Stimulated activated CD8-positive, alpha-beta memory T cell treated with anti-CD3 and anti-CD28 coated beads, Interleukin-2, amount 100 ng/mL, for 1 hour (primary cell): ENCODE results near the gene CCDC85C.

Experiments used
- DNase-seq, 2 donors: peaks; one replicate each; pipeline ENCODE4 v3.0.0-alpha.2; 2020; ENCODE audit warnings: low read depth in 2 of 2

CCDC85C gene

GRCh38 chr14:99512110-99512449 lies 91.9 kb downstream of the CCDC85C start:
- no peak for DNase-seq

- DNase-seq, result no peak
Measured at GRCh38 chr14:99511421-99512109, 92.4 kb downstream of the CCDC85C start.

GRCh38 chr14:99510556-99511139 lies 93.4 kb downstream of the CCDC85C start:
- no peak for DNase-seq

DNA sequence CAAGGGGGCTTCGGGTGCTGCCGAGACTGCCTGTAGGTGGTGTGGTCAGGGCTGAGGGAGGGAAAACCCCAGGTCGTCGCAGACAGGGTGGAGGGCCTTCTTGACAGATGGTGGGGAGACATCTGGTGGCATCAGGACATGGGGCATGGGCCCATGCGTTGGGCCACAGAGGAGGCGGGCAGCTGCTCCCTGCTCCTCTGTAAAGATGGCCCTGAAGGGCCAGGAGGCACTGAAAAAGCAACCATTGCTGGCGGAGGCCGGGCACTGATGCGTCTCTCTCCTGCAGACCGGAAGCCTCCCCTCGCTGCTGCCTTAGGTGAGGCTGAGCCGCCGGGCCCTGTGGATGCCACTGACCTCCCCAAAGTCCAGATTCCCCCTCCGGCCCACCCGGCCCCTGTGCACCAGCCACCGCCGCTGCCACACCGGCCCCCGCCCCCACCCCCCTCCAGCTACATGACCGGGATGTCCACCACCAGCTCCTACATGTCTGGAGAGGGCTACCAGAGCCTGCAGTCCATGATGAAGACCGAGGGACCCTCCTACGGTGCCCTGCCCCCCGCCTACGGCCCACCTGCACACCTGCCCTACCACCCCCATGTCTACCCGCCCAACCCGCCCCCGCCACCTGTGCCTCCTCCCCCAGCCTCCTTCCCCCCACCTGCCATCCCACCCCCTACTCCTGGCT lies 94.0 kb downstream of the CCDC85C start:
- no peak for DNase-seq

- DNase-seq, result no peak
Measured at GRCh38 chr14:99508896-99509629, 94.9 kb downstream of the CCDC85C start.

GRCh38 chr14:99507860-99508640 lies 96.0 kb downstream of the CCDC85C start:
- no peak for DNase-seq

GRCh38 chr14:99506276-99506675 lies 97.7 kb downstream of the CCDC85C start:
- no peak for DNase-seq

DNA sequence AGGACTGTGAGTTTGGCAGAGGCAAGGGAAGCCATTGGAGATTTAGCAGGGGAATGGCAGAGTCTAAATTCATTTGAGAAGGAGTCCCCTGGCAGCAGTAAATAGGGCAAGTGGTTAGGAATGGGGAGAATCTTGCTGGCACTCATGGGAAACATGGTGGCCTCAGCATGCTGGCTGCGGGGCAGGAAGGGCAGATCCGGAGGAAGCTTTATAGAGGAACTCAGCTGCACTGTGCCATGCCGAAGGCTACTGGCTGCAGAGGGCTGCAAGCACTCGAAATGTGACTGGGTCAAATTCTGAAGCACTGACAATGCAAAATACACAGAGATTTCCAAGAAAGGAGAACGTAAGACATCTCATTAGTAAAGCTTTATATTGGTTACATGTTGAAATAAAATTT lies 98.9 kb downstream of the CCDC85C start:
- no peak for DNase-seq

DNA sequence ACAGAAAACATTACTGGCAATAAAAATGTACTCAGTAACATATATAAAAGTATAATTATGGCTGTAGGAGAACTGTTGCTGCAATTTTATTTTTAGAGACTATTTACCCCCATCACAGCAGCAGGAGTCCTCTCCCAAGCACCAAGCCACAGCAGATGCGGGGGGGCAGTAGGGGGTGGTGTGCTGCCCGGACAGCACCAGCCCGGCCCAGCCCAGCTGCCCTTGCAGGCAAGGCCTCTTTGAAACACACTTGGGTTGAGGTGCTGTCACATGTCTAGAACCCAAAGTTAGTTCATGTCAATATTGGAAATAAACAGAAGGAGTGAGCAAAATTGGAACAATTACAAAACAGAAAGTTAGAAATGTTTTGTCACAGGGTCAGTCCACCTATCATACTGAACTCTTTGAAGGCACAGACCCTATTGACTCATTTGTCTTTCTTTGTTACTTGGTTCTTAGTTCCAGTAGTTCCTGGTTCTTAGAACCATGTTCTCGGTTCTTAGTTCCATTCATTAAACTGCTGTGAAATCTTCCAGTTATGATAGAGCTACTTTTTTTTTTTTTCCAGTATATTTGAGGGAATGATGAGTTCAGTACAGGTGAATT lies 100.1 kb downstream of the CCDC85C start:
- no peak for DNase-seq

DNA sequence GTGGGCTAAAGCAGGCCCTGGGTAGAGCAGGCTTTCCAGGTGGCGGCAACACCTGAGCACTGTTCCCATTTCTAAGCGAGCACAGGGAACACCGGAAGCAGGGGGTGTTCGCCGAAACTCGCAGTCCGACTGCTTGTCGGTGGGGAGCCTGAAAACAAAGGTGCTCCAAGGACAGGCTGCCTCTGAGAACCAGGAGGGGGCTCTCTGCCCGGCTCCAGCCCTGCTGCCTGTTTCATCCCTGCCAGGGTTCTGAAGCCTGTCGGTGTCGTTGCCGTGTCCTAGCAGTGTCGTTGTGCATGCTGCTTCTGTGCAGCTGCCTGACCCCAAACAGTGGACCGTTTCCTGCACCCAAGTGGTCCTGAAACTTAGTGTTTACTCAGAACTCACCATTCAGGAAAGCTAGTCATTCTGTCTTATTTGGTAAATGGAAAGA lies 101.0 kb downstream of the CCDC85C start:
- DNase-seq, result no peak

DNA sequence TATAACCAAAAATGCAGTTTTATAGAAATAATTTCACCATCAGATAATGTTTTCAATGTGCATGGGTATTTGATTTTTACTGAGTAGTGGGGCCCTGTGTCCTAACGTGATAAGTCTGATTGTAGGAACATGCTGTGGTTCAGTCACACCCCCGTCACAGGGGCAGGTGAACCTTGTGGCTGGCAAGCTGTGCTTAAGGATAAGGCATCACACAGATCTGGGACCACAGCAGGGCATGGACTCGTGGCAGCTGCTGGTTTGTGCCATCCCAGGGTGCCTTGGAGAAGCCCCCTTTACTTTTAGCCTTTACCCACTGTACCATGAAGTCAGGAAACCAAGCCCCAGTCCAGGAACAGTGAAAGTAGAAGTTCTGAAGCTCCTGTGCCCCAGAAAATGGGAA lies 106.1 kb downstream of the CCDC85C start:
- DNase-seq, result no peak

- DNase-seq, result no peak
Measured at GRCh38 chr14:99497341-99497740, 106.7 kb downstream of the CCDC85C start.

DNA sequence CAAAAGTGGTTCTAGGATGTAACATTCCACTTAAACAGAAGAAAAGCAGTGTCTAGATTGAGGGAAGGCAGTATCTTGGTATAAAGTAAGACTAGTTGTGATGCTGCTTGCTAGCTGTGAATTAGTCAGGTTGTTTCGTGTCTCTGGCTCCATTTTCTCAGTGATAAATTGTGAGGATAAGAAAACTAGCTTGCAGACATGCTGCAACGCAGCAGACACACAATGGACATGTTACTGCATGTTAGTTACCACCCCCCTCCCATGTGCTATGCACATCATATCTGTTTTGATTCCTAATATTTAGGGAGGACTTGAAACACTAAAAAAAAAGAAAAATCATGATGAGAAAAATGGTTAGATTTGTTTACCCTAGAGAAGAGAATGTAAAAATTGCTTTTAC lies 119.9 kb downstream of the CCDC85C start:
- DNase-seq, result no peak

DNA sequence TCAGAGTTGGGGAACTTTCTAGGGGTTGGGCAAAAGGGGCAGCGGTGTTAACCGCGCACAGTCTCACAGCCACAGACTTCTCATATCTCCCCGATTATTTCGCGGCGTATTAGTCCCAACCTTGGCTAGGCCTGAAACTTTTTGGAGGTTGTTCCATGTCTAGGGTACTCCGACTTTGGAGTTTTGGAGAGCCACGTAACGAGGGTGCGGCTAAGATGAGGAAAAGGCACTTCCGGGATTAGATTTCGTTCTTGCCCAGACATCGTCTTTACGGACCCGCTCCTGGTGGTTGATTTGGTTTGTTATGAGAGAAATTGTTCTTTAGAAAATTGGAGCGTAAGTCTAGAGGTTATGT lies 122.3 kb downstream of the CCDC85C start:
- peak in 1 of 2 donors; percentile 4 for DNase-seq

DNA sequence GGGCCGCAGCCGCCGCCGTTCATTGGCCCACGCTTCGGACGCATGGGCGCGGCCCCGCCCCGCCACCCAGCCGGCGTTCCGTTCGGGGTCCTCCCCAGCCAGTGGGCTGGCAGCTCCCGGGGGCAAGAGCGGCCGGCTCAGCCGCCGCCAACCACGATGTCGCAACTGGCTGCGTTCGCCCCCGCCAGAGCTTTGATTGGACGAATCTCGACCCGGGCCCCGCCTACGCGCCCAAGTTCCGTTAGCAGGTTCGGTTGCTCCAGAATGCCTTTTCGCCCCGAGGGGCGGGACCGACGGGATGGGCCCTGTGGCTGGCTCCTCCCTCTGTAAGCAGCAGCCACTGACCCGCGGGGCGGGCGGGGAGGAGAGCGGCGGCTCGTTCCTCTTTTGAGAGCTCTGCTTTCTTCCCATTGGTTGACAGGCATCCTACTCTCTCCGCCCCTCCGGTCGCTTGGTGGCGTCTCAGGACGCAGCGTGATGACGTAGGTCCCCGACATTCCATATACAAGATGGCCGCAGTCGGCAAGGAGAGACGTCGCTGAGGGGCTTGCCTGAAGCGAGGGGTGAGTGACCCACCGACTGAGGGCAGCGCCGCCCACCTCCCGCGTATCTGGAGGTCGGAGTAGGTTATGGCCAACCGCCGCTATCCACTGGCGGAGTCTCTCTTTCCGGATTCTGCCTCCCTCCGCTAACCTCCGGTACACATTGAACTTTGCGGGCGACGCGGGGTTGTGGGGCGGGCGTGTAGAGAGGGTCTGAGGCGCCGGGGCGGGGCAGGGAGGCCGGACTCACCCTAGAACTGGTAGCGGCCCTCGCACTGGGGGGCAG lies 122.9 kb downstream of the CCDC85C start, which contains the start of gene CCNK:
Gene CCNK, plus strand, starts transcription at position 493 of the 828 bp plus-strand sequence. CDS start 11,269 bp downstream, outside the sequence.
- peak; percentile 100 for DNase-seq

- peak in 1 of 2 donors; percentile 3 for DNase-seq
Measured at GRCh38 chr14:99479906-99480869, 123.8 kb downstream of the CCDC85C start, which contains the start of gene SETD3. Gene SETD3, minus strand, starts transcription at chr14:99480859. Its CDS starts 15,054 bp downstream, at chr14:99465805.

- no peak for DNase-seq
Measured at GRCh38 chr14:99479160-99479905, 124.7 kb downstream of the CCDC85C start.

- DNase-seq, result no peak
Measured at GRCh38 chr14:99478128-99478527, 125.9 kb downstream of the CCDC85C start.
